Iris pigment epithelial cell (primary cell): ENCODE results near the gene LSM7.

Experiments
- DNase-seq: peaks from one replicate; pipeline ENCODE4 v3.0.0-alpha.2; 2011; ENCODE audit warnings: low read depth

The LSM7 gene

GRCh38 chr19:2338055-2338615 is 9.7 kb upstream of the LSM7 start:
- DNase-seq = no peak

- peak; percentile 72 for DNase-seq
Measured at GRCh38 chr19:2337329-2337707, 8.9 kb upstream of the LSM7 start.

- no peak for DNase-seq
Measured at GRCh38 chr19:2336528-2337328, 8.3 kb upstream of the LSM7 start.

GRCh38 chr19:2335848-2336247 is 7.5 kb upstream of the LSM7 start:
- no peak for DNase-seq

GRCh38 chr19:2334986-2335846 is 6.8 kb upstream of the LSM7 start:
- no peak for DNase-seq

GRCh38 chr19:2334426-2334825 is 6.0 kb upstream of the LSM7 start:
- DNase-seq = no peak

- no peak for DNase-seq
Measured at GRCh38 chr19:2333807-2334211, 5.4 kb upstream of the LSM7 start.

- DNase-seq = no peak
Measured at GRCh38 chr19:2333027-2333806, 4.8 kb upstream of the LSM7 start.

GRCh38 chr19:2332341-2333026 is 4.1 kb upstream of the LSM7 start:
- no peak for DNase-seq

- DNase-seq = no peak
Measured at GRCh38 chr19:2331601-2332246, 3.3 kb upstream of the LSM7 start.

GRCh38 chr19:2330632-2331284 is 2.4 kb upstream of the LSM7 start:
- no peak for DNase-seq

GRCh38 chr19:2330255-2330631 is 1.9 kb upstream of the LSM7 start:
- DNase-seq = no peak

GRCh38 chr19:2329501-2329916 is 1.1 kb upstream of the LSM7 start:
- no peak for DNase-seq

- no peak for DNase-seq
Measured at GRCh38 chr19:2329149-2329478, 728 bp upstream of the LSM7 start.

GRCh38 chr19:2327773-2328400 is 499 bp downstream of the LSM7 start:
- peak; percentile 96 for DNase-seq

- no peak for DNase-seq
Measured at GRCh38 chr19:2326699-2327360, 1.6 kb downstream of the LSM7 start.

GRCh38 chr19:2325281-2326046 is 2.9 kb downstream of the LSM7 start:
- DNase-seq = no peak

- DNase-seq = no peak
Measured at GRCh38 chr19:2324220-2324948, 4.0 kb downstream of the LSM7 start.
